GM18870 (cell line): ENCODE data around the gene UVSSA.
"Not testable (repeated sequence)": the region's sequence is repeated elsewhere in the genome, so short reads cannot be mapped to it uniquely, and the experiment has no call there.

Experiments
- ATAC-seq: cut with Tn5 transposase; IDR thresholded peaks from one replicate; pipeline ENCODE4 v1.9.1; 2021; ENCODE audit warnings: moderate library complexity; ENCODE audit not compliant: unreplicated experiment

Gene UVSSA

GRCh38 chr4:1394554-1395388 is 47.8 kb downstream of the UVSSA start:
- not testable (repeated sequence) for ATAC-seq

- not testable (repeated sequence) for ATAC-seq
These were observed 48.4 kb downstream of the UVSSA start for GRCh38 chr4:1395389-1395820.

- no peak for ATAC-seq
These were observed 49.2 kb downstream of the UVSSA start for GRCh38 chr4:1395941-1396805.

GRCh38 chr4:1396806-1397455 is 49.9 kb downstream of the UVSSA start:
- ATAC-seq: no peak

- no peak for ATAC-seq
These were observed 51.9 kb downstream of the UVSSA start for GRCh38 chr4:1398681-1399507.

- ATAC-seq: no peak
These were observed 52.6 kb downstream of the UVSSA start for GRCh38 chr4:1399508-1400190.

GRCh38 chr4:1400191-1400805 is 53.3 kb downstream of the UVSSA start:
- ATAC-seq: no peak

- no peak for ATAC-seq
These were observed 53.9 kb downstream of the UVSSA start for GRCh38 chr4:1400831-1401408.

GRCh38 chr4:1401409-1402020 is 54.5 kb downstream of the UVSSA start:
- no peak for ATAC-seq

GRCh38 chr4:1402021-1402515 is 55.1 kb downstream of the UVSSA start:
- no peak for ATAC-seq

GRCh38 chr4:1402516-1403091 is 55.6 kb downstream of the UVSSA start:
- no peak for ATAC-seq

- no peak for ATAC-seq
These were observed 56.2 kb downstream of the UVSSA start for GRCh38 chr4:1403177-1403583.

- no peak for ATAC-seq
These were observed 56.9 kb downstream of the UVSSA start for GRCh38 chr4:1403591-1404572.

GRCh38 chr4:1404573-1405253 is 57.7 kb downstream of the UVSSA start:
- no peak for ATAC-seq

GRCh38 chr4:1405254-1405635 is 58.2 kb downstream of the UVSSA start:
- ATAC-seq: no peak

- no peak for ATAC-seq
These were observed 58.8 kb downstream of the UVSSA start for GRCh38 chr4:1405636-1406393.
